HG03469 (cell line): ENCODE results near the gene LGR6.
"Not testable (repeated sequence)": the region's sequence is repeated elsewhere in the genome, so short reads cannot be mapped to it uniquely, and the experiment has no call there.

Experiments
- ATAC-seq: cut with Tn5 transposase; IDR thresholded peaks from one replicate; pipeline ENCODE4 v1.9.1; 2021; ENCODE audit warnings: mild to moderate bottlenecking, moderate library complexity, moderate number of reproducible peaks; ENCODE audit not compliant: unreplicated experiment

The LGR6 gene, protein sequence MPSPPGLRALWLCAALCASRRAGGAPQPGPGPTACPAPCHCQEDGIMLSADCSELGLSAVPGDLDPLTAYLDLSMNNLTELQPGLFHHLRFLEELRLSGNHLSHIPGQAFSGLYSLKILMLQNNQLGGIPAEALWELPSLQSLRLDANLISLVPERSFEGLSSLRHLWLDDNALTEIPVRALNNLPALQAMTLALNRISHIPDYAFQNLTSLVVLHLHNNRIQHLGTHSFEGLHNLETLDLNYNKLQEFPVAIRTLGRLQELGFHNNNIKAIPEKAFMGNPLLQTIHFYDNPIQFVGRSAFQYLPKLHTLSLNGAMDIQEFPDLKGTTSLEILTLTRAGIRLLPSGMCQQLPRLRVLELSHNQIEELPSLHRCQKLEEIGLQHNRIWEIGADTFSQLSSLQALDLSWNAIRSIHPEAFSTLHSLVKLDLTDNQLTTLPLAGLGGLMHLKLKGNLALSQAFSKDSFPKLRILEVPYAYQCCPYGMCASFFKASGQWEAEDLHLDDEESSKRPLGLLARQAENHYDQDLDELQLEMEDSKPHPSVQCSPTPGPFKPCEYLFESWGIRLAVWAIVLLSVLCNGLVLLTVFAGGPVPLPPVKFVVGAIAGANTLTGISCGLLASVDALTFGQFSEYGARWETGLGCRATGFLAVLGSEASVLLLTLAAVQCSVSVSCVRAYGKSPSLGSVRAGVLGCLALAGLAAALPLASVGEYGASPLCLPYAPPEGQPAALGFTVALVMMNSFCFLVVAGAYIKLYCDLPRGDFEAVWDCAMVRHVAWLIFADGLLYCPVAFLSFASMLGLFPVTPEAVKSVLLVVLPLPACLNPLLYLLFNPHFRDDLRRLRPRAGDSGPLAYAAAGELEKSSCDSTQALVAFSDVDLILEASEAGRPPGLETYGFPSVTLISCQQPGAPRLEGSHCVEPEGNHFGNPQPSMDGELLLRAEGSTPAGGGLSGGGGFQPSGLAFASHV

GRCh38 chr1:202193614-202194327 is at the start of gene LGR6:
Gene LGR6, plus strand, starts transcription at chr1:202193799. Its CDS starts 191 bp downstream, at chr1:202193990.
- ATAC-seq = no peak

DNA sequence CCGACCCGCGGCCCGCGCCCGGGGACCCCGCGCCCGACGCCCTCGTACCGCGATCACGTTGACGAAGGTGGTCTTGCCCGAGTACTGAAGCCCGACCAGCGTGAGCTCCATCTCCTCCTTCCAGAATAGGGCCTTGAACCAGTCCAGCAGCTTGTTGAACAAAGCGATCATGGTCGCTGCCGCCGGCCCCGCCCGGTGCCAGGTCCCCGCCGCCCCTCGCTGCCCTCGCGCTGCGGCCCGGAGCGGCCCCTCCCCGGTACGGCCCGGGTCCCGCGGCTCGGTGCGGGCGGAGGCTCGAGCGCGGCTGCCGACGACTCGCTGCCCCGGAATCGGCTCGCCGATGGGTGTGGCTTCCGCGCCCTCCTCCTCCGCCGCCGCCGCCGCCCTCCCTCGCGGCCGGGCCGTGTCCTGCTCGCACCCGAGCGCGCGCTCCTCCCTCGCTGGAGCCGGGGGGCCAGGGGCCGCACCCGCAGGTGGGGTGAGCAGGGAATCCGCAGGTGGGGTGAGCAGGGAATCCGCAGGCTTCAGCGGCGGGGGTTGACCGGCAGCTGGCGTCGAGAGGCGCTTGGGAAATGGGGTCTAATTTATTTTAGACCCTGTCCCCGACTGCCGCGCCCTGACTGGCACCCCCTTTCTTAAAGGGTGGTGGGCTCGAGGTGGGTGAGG is 49.1 kb upstream of the LGR6 start, which contains the start of gene ARL8A:
TSS of gene ARL8A (minus strand) at position 336 of the 666 bp plus-strand sequence. CDS start at position 171, 165 bp downstream.
- no peak for ATAC-seq

- no peak for ATAC-seq
These were observed 48.4 kb upstream of the LGR6 start for GRCh38 chr1:202145068-202145743.

DNA sequence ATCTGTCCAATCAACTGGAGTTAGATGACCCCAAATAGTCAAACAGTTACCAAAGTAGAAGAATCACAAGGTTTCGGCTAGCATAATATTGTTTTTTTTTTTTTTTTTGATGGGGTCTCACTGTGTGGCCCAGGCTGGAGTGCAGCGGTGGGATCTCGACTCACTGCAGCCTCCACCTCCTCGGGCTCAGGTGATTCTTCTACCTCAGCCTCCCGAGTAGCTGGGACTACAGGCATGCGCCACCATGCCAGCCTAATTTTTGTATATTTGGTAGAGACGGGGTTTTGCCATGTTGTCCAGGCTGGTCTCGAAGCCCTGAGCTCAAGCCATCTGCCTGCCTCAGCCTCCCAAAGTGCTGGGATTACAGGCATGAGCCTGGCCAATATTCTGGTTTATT is 47.9 kb upstream of the LGR6 start:
- not testable (repeated sequence) for ATAC-seq

DNA sequence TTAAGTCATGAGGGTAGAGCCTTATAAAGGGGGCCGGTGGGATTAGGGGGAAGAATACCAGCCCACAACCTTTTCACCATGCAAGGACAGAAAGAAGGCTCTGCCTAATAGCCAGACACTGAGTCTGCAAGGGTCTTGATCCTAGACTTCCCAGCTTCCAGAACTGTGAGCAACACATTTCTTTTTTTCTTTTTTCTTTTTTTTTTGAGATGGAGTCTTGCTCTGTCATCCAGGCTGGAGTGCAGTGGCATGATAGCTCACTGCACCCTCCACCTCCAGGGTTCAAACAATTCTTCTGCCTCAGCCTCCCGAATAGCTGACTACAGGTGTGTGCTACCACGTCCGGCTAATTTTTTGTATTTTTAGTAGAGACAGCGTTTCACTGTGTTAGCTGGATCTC is 47.3 kb upstream of the LGR6 start:
- ATAC-seq = no peak

- no peak for ATAC-seq
These were observed 46.6 kb upstream of the LGR6 start for GRCh38 chr1:202146993-202147392.

DNA sequence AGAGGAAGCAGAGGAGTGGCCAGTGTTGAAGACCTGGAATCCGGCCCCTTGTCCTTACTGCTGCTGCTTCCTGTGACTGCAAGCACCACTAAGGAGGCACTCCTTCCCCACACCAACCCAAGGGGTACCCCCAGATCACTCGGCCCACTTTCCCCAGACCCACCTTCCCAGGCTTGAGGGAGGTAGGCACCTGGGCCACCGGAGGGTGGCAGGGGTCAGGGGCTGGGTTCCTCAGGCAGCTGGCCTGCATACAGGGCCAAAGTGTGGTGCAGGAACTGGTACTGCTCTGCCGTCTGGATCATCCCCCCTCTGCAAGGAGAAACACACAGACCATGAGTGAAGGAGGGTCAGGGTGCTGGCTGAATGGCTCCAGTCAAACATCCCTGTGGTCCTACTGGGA is 45.2 kb upstream of the LGR6 start:
- no peak for ATAC-seq

DNA sequence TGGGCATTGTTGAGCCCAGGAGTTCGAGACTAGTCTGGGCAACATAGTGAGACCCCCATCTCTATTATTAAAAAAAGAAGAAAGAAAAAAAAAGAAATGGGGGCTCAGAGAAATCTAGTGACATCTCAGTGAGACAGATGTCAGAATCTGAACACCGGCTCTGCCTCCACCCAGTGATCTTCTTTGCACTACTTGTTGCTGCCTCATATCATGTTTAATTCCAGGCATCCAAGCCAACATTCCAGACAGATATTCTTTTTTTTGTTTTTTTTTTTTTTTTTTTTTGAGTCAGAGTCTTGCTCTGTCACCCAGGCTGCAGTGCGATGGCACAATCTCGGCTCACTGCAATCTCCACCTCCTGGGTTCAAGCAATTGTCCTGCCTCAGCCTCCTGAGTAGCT is 44.0 kb upstream of the LGR6 start:
- no peak for ATAC-seq

DNA sequence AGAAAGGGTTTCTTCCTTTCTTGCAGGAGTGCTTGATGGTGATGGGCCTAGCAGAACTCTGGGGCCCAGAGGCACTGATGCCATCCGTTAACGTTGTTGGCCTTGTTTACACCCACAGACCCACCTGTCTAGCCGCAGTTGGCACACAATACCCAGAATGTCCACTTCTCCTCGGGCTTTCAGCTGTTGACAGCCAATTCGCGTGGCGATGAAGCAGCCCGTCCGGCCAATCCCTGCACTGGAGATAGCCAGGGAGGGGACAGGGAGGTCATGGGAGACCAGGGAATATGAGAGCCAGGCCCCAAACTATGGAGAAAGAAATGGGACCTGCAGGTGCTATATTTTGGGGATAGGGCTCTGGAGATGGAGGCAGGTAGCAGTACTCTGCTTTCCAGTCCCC is 43.4 kb upstream of the LGR6 start:
- no peak for ATAC-seq

DNA sequence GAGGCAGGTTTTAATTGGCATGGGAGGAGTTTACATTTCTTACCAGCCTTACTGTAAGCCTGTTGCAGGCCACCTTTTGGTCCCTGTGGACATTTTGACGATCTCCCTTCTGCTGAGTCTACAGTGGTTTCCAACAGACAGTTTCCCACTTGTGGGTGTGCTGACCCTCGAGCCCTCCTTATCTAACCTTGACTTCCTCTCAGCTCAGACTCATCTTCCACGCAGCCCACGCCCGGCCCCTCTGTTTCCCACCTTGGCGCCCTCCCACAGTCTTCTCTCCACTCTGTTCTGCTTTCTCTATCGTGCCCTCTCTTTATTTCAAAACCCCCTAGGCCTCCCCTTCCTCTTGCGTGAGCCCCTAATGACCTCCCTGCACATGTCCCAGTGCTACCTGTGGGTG is 43.0 kb upstream of the LGR6 start:
- no peak for ATAC-seq

- ATAC-seq = no peak
These were observed 42.6 kb upstream of the LGR6 start for GRCh38 chr1:202151045-202151444.

GRCh38 chr1:202152399-202152798 is 41.2 kb upstream of the LGR6 start:
- no peak for ATAC-seq

- ATAC-seq = no peak
These were observed 40.3 kb upstream of the LGR6 start for GRCh38 chr1:202153284-202153683.

- no peak for ATAC-seq
These were observed 39.3 kb upstream of the LGR6 start for GRCh38 chr1:202154148-202154765.

- no peak for ATAC-seq
These were observed 38.7 kb upstream of the LGR6 start for GRCh38 chr1:202154766-202155477.

DNA sequence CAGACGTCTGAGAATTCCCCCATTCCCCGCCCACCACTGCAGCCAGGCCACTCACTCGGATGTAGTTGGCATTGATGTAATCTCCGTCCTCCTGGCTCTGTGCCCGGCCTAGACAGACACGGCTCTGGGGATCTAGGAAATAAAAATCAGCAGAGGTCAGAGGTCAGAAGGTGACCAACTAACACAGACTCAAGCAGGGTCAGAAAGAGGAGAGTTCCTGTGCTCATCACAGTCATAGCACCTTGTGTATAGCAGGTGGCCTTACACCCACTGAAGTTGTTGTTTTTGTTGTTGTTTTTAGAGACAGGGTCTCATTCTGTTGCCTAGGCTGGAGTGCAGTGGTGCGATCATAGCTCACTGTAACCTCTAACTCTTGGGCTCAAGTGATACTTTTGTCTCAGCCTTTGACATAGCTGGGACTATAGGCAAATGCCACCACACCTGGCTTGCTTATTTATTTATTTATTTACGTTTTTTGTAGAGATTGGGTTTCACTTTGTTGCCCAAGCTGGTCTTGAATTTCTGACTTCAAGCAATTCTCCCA is 38.0 kb upstream of the LGR6 start:
- ATAC-seq = no peak

DNA sequence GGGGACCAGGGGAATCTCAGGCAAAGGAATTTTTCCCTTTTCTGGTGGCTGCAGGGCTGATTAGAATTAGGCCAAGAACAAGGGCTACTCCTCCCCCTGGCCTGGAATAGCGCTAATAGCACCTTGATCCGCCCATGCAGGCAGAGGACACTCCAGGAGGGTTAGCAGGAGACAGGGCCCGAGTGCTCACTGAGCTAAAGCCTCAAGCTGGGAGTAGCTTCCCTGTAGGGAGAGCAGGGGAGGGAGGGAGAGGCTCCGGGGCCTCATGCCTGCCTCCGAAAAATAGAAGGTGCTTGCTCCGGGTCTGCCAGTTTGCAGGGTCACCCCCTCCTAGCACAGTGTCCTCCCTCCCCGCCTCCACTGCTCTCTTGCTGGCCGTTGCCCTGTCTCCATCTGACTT is 37.0 kb upstream of the LGR6 start:
- no peak for ATAC-seq

DNA sequence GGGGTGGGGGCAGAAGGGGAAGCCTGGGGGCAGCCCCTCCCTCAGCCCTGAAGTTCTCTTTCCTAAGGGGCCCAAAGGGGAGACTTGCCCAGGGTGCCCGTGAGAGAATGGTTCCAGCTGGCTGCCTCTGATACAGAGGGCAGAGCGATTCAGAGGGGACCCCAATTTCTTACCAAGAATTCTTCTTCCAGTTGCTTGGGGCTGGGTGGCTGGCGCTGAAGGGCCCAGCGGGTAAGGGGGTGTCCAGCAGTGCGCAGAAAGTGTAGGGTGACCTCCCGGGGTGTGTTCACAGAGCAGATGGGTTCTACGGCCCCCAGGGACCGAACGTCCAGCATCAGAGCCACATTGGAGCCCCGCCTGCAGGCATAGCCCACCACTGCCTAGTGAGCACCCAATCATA is 35.7 kb upstream of the LGR6 start:
- no peak for ATAC-seq
